Activated T-cell treated with anti-CD3 and anti-CD28 coated beads, Interleukin-2, amount 50 U/mL, for 4 hours (primary cell): ENCODE results near the gene CHSY1. TPM values are rescaled to one million over a fixed set of nuclear protein-coding genes. Genes with fewer than 3 reads are reported as not detected.

ENCODE experiments used
- ATAC-seq, 2 donors: fragments of 200-7000 bp; cut with Tn5 transposase; one replicate each; pipeline ENCODE4 v1.10.0; 2021
- DNase-seq: peaks from one replicate; pipeline ENCODE4 v3.0.0-alpha.2; 2020
- H3K27me3 Mint-ChIP-seq: one replicate; pipeline ENCODE4 v1.8.0; 2021; ENCODE audit warnings: low read depth, mixed read lengths
- H3K36me3 Mint-ChIP-seq: one replicate; pipeline ENCODE4 v1.8.0; 2022; ENCODE audit warnings: mixed read lengths; ENCODE audit not compliant: insufficient read depth
- H3K4me1 Mint-ChIP-seq: one replicate; pipeline ENCODE4 v1.8.0; 2021; ENCODE audit warnings: low read depth, mixed read lengths
- H3K4me3 Mint-ChIP-seq: one replicate; pipeline ENCODE4 v1.8.0; 2021; ENCODE audit warnings: mild to moderate bottlenecking, moderate library complexity, mixed read lengths
- H3K9me3 Mint-ChIP-seq: one replicate; pipeline ENCODE4 v1.8.0; 2021; ENCODE audit warnings: mixed read lengths
- total RNA-seq, 3 donors: library from RNA; stranded (reverse); gene quantifications; one replicate each; pipeline ENCODE4 v1.2.1, GENCODE V29; 2021

The CHSY1 gene
- total RNA-seq, 3 donors from 2014 or later = 79.7 to 94.4 (median 88.0) TPM

DNA sequence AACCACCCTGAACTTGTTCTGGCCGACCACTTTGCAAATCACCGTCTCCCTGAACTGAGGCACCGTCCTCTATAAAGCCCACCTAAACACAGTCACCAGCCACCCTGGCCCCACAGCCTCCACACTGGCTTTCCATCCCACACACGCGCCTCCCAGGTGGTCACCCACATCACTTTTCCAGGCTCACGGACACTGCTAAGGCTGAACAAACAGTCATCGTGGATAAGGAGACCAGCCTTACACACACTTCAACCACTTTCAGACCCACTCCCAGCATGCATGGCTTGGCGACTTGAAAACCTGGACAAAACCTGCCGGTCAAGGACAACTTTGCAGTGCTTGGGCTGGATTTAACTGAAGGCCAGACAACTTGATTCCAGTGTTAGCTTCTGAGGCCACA lies 8.4 kb downstream of the CHSY1 start:
- Mint-ChIP-seq H3K9me3 (no peaks in the 10 kb centered on the region), H3K4me3 (peak overlapping the region; percentile 56), H3K36me3 (peaks cover 30% of the 10 kb centered on the region), H3K4me1 (peaks cover 92% of the 10 kb centered on the region), H3K27me3 (no peaks in the 10 kb centered on the region)
- DNase-seq (no peak), ATAC-seq (no peak)

DNA sequence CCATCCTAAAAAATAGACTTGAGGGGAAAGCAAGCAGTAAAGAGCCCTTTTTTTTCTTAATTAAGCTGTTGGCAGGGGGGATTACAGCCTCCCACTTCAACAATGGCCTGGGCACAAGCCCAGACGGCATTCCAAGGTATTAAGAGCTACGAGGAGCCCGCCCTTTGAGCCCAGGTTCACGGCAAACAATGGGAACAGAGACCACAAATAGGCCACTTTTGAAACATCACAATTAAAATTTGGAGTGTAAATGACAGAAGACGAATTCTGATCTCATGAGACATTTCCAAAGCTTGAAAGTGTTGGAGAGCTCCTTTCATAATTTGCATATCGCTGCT lies 8.9 kb downstream of the CHSY1 start:
- Mint-ChIP-seq H3K9me3 (no peaks in the 10 kb centered on the region), H3K36me3 (peaks cover 27% of the 10 kb centered on the region), H3K4me1 (peaks cover 89% of the 10 kb centered on the region), H3K27me3 (no peaks in the 10 kb centered on the region), H3K4me3 (peak overlapping the region; percentile 56)
- DNase-seq (no peak), ATAC-seq (no peak)

- DNase-seq (no peak), ATAC-seq (peak; percentile 69 to 74)
- H3K9me3 Mint-ChIP-seq = no peaks in the 10 kb centered on the region
- peak overlapping the region; percentile 56 for H3K4me3 Mint-ChIP-seq
- H3K4me1 Mint-ChIP-seq = peaks cover 85% of the 10 kb centered on the region
- H3K36me3 Mint-ChIP-seq = peaks cover 24% of the 10 kb centered on the region
- H3K27me3 Mint-ChIP-seq = no peaks in the 10 kb centered on the region
Observed at GRCh38 chr15:101242160-101242998, 9.5 kb downstream of the CHSY1 start.

GRCh38 chr15:101240358-101240757 lies 11.5 kb downstream of the CHSY1 start:
- Mint-ChIP-seq H3K36me3 (peaks cover 22% of the 10 kb centered on the region), H3K27me3 (no peaks in the 10 kb centered on the region), H3K4me1 (peaks cover 71% of the 10 kb centered on the region), H3K4me3 (no peak overlapping the region), H3K9me3 (no peaks in the 10 kb centered on the region)
- ATAC-seq (no peak), DNase-seq (no peak)

DNA sequence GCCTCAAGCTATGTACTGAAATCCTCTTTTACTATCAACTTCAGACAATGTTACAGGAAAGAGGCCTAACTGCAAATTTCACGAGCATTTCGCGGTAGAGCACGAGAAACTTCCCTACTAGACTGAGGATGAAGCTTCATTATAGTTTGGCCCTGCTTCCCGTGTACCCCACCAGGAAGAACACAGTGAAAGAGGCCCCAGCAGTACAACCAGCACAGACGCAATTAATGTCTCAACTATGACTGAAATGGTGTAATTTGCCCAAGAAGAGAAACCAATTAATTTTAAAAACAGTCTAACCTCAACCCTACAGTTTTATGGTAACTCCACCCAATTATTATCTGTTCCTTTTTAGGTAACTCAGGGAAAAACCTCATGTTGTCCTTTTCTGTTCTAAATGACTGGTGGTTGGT lies 12.1 kb downstream of the CHSY1 start:
- ATAC-seq = peak; percentile 6 to 11
- Mint-ChIP-seq H3K27me3 (no peaks in the 10 kb centered on the region), H3K9me3 (no peaks in the 10 kb centered on the region), H3K4me1 (peaks cover 65% of the 10 kb centered on the region), H3K36me3 (peaks cover 25% of the 10 kb centered on the region), H3K4me3 (peak overlapping the region; percentile 55)
- no peak for DNase-seq

DNA sequence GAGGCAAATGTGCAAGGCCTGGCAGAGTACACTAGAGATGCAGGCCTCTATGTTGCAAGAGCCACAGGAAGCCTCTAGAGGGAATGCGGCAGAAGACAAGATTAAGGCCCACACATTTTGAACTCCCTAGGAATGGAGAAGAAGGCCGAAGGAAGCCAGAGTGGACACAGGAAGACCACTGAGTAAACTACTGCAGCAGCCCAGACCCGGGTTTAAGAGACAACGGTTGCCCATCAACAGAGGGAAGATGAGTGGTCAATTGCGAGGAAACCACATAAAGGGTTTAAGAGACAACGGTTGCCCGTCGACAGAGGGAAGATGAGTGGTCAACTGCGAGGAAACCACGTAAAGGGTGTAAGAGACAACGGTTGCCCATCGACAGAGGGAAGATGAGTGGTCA lies 14.6 kb downstream of the CHSY1 start:
- H3K27me3 Mint-ChIP-seq = no peaks in the 10 kb centered on the region
- H3K36me3 Mint-ChIP-seq = peaks cover 33% of the 10 kb centered on the region
- DNase-seq (no peak), ATAC-seq (no peak)
- no peaks in the 10 kb centered on the region for H3K9me3 Mint-ChIP-seq
- H3K4me1 Mint-ChIP-seq = peaks cover 53% of the 10 kb centered on the region
- H3K4me3 Mint-ChIP-seq = no peak overlapping the region

DNA sequence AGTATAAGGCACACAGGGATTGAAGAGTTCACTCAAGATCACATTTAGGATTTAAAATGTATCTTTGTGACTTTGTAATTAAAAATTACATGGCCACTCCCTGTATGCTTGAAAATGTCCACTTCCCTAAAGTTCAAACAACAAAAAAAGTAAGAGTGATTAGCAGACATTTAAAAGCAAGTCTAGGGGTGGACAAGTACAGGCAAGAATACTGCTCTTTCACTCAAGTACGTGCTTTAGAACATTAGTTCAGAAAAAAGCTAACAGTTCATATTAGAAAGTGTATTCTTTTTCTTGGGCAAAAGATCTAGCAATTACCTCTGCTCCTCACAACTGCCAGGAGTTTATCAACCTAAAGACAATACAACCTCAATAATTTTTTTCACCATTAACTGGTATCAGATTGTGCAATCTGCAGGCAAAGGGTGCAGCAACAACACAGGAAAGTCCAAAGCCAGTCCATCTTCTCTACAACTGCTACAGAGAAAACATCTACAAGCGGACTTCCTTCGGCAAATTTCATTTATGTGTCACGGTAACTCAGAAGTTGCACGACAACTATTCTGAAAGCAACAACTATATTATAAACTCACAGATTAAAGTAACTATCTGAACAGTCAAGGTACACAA lies 18.1 kb downstream of the CHSY1 start:
- ATAC-seq (no peak), DNase-seq (no peak)
- Mint-ChIP-seq H3K4me3 (no peak overlapping the region), H3K9me3 (peaks cover 7% of the 10 kb centered on the region), H3K36me3 (peaks cover 55% of the 10 kb centered on the region), H3K27me3 (no peaks in the 10 kb centered on the region), H3K4me1 (peaks cover 33% of the 10 kb centered on the region)

DNA sequence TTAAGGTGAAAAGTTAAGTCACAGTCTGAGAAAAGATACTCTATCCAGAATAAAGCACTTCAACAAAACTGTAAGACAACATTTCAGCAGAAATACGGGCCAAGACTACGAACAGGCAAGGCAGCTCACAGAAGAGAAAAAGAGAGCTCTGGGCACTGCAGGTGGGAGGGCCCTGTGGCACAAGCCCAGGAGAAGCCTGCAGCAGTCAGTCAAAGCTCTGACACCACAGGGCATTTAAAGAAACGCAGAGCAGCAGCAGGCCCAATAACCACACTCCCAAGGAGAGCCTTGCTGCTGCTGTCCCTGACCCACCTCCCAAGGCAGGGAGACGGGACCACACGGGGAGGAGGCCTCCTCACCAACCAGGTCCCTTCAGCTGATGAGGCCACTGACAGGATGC lies 19.2 kb downstream of the CHSY1 start:
- H3K36me3 Mint-ChIP-seq = peaks cover 65% of the 10 kb centered on the region
- no peak for ATAC-seq
- no peaks in the 10 kb centered on the region for H3K27me3 Mint-ChIP-seq
- H3K4me3 Mint-ChIP-seq = no peak overlapping the region
- no peak for DNase-seq
- H3K9me3 Mint-ChIP-seq = peaks cover 16% of the 10 kb centered on the region
- H3K4me1 Mint-ChIP-seq = peaks cover 35% of the 10 kb centered on the region

GRCh38 chr15:101228313-101228712 lies 23.5 kb downstream of the CHSY1 start:
- Mint-ChIP-seq H3K9me3 (peaks cover 17% of the 10 kb centered on the region), H3K27me3 (no peaks in the 10 kb centered on the region), H3K4me3 (no peak overlapping the region), H3K36me3 (peaks cover 73% of the 10 kb centered on the region), H3K4me1 (peaks cover 50% of the 10 kb centered on the region)
- DNase-seq (no peak), ATAC-seq (no peak)

DNA sequence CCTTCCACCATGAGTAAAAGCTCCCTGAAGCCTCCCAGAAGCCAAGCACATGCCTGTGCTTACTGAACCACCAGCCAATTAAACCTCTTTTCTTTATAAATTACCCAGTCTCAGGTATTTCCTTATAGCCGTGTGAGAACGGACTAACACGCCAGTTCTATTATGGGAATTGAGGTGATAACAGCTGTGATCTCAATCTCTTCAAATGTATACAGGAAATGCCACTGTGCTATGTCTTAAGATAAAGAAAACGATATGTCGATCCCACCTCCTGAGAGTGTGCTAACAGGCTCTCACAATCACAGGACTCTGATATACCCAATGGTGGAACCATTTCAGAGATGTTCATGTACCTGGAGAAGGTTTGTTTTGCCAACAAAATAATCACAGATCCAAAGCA lies 26.2 kb downstream of the CHSY1 start:
- DNase-seq (no peak), ATAC-seq (no peak)
- Mint-ChIP-seq H3K9me3 (peaks cover 17% of the 10 kb centered on the region), H3K36me3 (peaks cover 63% of the 10 kb centered on the region), H3K27me3 (no peaks in the 10 kb centered on the region), H3K4me1 (peaks cover 51% of the 10 kb centered on the region), H3K4me3 (no peak overlapping the region)

- peaks cover 58% of the 10 kb centered on the region for H3K4me1 Mint-ChIP-seq
- ATAC-seq (peak in 1 of 2 donors; percentile 14), DNase-seq (no peak)
- no peaks in the 10 kb centered on the region for H3K27me3 Mint-ChIP-seq
- H3K9me3 Mint-ChIP-seq = no peaks in the 10 kb centered on the region
- H3K4me3 Mint-ChIP-seq = no peak overlapping the region
- peaks cover 54% of the 10 kb centered on the region for H3K36me3 Mint-ChIP-seq
Observed at GRCh38 chr15:101221902-101222301, 29.9 kb downstream of the CHSY1 start.

GRCh38 chr15:101220060-101220459 lies 31.8 kb downstream of the CHSY1 start:
- peaks cover 60% of the 10 kb centered on the region for H3K4me1 Mint-ChIP-seq
- no peak overlapping the region for H3K4me3 Mint-ChIP-seq
- H3K36me3 Mint-ChIP-seq = peaks cover 51% of the 10 kb centered on the region
- no peaks in the 10 kb centered on the region for H3K27me3 Mint-ChIP-seq
- no peaks in the 10 kb centered on the region for H3K9me3 Mint-ChIP-seq
- no peak for DNase-seq
- no peak for ATAC-seq

GRCh38 chr15:101219441-101219840 lies 32.4 kb downstream of the CHSY1 start:
- peaks cover 45% of the 10 kb centered on the region for H3K36me3 Mint-ChIP-seq
- H3K9me3 Mint-ChIP-seq = no peaks in the 10 kb centered on the region
- peaks cover 58% of the 10 kb centered on the region for H3K4me1 Mint-ChIP-seq
- no peak overlapping the region for H3K4me3 Mint-ChIP-seq
- H3K27me3 Mint-ChIP-seq = no peaks in the 10 kb centered on the region
- ATAC-seq (no peak), DNase-seq (no peak)

GRCh38 chr15:101217446-101217845 lies 34.4 kb downstream of the CHSY1 start:
- ATAC-seq (no peak), DNase-seq (no peak)
- no peaks in the 10 kb centered on the region for H3K9me3 Mint-ChIP-seq
- H3K36me3 Mint-ChIP-seq = peaks cover 39% of the 10 kb centered on the region
- no peaks in the 10 kb centered on the region for H3K27me3 Mint-ChIP-seq
- H3K4me3 Mint-ChIP-seq = no peak overlapping the region
- H3K4me1 Mint-ChIP-seq = peaks cover 70% of the 10 kb centered on the region

DNA sequence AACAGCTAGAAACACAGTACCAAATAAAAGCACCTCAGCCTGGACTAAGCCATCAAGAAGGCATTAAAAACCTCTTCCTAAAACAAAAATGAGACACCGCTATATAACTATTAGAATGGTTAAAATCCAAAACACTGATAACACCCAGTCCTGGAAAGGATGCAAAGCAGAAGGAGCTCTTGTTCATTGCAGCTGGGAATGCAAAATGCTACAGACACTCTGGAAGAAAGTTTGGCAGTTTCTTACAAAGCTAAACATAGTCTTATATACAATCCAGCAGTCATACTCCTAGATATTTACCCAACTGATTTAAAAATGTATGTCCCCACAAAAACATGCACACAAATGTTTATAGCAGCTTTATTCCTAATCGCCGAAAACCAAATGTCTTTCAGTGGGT lies 35.7 kb downstream of the CHSY1 start:
- Mint-ChIP-seq H3K27me3 (no peaks in the 10 kb centered on the region), H3K4me1 (peaks cover 77% of the 10 kb centered on the region), H3K4me3 (no peak overlapping the region), H3K36me3 (peaks cover 37% of the 10 kb centered on the region), H3K9me3 (no peaks in the 10 kb centered on the region)
- ATAC-seq (no peak), DNase-seq (no peak)
